ENCODE results near the gene FOXRED2.

DNA sequence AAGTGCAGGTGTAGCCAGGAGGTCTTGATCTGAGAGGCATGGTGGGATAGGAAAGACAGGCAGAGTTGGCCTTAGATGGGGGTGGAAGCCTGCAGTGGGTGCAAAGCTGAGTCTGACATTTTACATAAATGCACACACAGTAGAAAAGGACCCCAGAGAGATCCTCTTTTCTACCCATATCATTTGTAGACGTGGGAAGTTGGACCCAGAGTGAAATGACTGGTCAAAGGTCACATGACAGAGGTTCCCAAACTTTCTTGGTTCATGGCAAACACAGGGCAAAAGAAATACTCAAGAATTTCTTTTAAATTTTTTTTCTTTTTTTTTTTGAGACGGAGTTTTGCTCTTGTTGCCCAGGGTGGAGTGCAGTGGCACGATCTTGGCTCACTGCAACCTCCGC is 6.2 kb upstream of the FOXRED2 start:
- TF ChIP-seq, protein P1, sequence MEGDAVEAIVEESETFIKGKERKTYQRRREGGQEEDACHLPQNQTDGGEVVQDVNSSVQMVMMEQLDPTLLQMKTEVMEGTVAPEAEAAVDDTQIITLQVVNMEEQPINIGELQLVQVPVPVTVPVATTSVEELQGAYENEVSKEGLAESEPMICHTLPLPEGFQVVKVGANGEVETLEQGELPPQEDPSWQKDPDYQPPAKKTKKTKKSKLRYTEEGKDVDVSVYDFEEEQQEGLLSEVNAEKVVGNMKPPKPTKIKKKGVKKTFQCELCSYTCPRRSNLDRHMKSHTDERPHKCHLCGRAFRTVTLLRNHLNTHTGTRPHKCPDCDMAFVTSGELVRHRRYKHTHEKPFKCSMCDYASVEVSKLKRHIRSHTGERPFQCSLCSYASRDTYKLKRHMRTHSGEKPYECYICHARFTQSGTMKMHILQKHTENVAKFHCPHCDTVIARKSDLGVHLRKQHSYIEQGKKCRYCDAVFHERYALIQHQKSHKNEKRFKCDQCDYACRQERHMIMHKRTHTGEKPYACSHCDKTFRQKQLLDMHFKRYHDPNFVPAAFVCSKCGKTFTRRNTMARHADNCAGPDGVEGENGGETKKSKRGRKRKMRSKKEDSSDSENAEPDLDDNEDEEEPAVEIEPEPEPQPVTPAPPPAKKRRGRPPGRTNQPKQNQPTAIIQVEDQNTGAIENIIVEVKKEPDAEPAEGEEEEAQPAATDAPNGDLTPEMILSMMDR (conservative IDR thresholded peaks at IDR 0.05; ENCODE audit: low read length) = no peak
- no peak for TF ChIP-seq EZH2phosphoT487 (IDR thresholded peaks at IDR 0.05; ENCODE audit: borderline replicate concordance, low read depth, low read length)

Data from OCI-LY7 (cell line).